Epithelial cell of prostate (primary cell): ENCODE data around the gene COL4A3.

Source experiments
- DNase-seq: peaks from one replicate; pipeline ENCODE4 v3.0.0-alpha.2; 2011; ENCODE audit warnings: low read depth, low spot score
- H3K27ac ChIP-seq: fragments of 450-650 bp; 2 replicates; pipeline ENCODE4 v1.5.1; 2017; ENCODE audit warnings: mild to moderate bottlenecking

COL4A3 gene

DNA sequence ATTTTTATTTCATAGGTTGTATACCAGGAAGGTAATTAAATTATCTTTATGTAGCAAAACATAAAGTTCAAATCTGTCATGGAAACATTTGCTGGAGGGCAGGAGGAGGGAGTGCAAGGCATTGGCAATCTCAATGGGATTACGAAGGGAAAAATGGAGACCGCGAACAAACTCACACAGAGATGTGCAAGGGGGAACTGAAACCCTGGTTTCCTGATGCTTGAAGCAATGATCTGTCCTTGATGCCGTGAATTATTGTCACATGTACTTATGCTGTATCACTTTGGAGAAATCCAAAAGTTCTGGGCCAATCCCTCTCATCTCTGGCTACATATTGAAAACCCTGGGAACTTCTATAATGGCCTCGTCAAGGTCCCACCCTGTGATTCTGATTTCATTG is 95.6 kb downstream of the COL4A3 start:
- no peak for DNase-seq
- no peak overlapping the region for H3K27ac ChIP-seq

DNA sequence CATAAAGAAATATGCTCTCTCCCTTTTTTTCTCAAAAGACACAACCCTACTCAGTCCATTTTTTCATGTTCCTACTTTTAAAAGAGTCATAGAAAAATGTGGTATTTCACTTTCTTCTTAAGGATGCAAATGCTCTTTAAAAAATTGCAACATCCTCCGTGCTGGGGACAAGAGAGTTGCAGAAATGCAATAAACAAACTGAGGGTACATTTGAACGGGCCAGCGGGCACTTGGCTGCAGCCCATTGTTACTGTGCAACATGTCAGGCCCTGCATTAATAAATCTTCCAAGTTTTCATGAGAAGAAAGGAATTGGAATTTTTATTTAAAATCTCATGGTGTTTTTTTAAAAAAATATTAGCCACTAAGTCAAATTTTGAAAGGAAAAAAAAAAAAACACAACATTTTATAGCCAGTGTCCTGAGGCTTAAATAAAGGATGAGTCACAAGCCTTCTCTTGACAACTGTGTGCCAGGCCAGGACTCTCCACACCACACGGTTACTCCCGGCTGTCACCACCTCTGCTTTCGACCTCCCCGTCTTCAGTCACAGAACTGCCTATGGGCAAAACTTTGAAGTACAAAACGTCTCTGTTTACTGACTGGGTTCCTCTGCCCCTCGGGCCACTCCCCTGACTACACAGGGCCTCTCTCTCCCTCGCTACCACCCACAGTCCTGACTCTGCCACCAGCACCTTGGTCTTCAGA is 103.1 kb downstream of the COL4A3 start:
- no peak overlapping the region for H3K27ac ChIP-seq
- no peak for DNase-seq

DNA sequence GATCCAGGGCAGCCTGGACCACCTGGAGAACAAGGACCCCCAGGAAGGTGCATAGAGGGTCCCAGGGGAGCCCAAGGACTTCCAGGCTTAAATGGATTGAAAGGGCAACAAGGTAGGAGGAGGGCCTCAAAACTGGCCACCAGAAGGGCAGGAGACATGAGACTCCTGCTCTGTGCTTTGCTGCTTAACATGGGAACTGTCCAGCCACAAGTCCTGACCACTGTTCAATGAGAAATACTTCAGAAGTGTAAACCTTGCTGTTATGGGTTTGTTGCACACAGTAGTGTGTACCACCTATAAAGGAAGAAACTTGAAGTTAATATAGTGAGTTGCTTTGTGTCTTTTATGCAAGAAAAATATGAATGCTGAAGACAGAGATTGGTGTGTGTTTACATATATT is 116.5 kb downstream of the COL4A3 start:
- H3K27ac ChIP-seq, result no peak overlapping the region
- DNase-seq, result no peak

GRCh38 chr2:227285741-227286236 is 121.4 kb downstream of the COL4A3 start:
- no peak for DNase-seq

DNA sequence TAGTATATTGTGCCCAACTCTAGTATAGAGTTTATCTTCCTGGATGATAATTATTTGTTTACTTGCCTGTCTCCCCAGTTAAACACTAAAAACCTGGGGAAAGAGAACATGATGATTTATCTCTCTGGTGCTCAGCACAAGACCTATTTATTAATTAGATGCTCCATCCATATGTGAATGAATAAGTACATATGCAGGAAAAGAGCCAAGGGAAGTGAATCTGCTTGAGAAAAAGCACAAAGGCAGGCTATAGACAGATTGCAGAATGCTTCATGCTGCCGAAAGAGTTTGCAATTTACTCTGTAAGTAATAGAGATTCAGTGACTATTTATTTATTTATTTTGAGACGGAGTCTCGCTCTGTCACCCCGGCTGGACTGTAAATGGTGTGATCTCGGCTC is 123.3 kb downstream of the COL4A3 start:
- no peak for DNase-seq
- no peak overlapping the region for H3K27ac ChIP-seq

More at GRCh38 chr2:227285741-227286236, 121.4 kb downstream of the COL4A3 start:
- no peak overlapping the region for H3K27ac ChIP-seq

DNA sequence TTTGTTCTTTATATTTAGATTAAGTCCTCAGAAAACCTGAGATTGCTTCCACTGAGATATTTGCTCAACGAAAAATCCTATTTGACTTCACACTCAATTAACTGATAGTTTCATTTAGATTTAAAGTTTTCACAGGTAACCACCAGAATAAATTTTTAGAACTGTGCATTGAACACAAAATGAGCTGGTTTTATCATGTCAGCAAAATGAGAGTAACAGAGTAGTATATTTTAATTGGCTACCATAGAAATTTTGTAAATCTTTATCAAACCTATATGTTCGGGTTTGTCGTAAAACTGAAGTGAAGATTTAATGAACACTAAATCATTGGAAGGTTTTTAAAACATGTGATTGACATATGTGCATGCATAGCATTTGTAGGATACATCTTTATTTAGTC is 127.9 kb downstream of the COL4A3 start:
- no peak for DNase-seq
- no peak overlapping the region for H3K27ac ChIP-seq

DNA sequence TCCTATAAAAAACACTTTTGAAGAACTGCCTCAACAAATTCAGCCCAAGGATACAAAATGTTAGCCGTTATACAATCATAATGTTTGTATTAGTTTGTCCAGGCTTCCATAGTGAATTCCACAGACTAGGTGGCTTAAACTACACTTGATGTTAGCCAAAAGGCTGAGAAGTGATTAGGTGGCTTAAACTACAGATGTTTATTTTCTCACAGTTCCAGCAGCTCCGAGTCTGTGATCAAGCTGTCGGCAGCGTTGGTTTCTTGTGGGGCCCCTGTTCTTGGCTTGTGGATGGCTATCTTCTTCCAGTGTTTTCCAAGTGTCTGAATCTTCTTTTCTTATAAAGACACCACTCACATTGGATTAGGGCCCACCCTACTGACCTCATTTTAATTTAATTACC is 129.1 kb downstream of the COL4A3 start:
- no peak for DNase-seq
- no peak overlapping the region for H3K27ac ChIP-seq

GRCh38 chr2:227295806-227296205 is 131.4 kb downstream of the COL4A3 start:
- no peak for DNase-seq
- H3K27ac ChIP-seq, result no peak overlapping the region

DNA sequence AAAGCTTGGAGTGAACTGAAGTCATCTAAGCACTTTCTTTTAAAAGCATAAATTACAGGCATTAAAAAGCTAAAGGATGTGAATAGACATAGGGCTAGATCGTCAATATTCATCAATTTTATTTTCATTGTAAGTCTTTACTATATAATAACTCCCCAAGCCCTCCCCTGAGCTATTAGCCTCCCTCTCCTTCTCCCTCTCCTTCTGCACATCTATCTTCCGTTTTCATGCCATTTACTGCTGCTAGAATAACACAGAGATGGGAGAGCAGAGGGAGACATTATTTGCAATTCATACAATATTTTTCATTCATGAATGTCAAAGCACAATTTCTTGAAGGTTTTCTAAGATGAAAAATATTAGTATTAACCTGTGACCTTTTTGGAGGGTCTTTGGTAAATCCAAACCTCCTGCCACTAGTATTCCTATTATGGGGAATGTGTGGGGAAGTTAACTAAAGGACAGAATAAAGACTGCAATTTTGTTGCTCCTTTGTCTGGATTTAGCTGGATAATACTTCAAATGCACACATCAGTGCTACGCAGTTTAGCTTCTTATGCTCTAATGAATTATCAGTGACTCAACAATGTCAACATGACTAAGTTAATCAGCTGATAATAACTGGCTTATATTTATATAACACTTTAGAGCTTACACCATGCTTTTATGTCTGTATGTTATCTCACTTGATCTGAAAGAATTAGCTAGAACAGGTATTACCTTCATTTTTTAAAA is 132.4 kb downstream of the COL4A3 start:
- H3K27ac ChIP-seq, result no peak overlapping the region
- no peak for DNase-seq

DNA sequence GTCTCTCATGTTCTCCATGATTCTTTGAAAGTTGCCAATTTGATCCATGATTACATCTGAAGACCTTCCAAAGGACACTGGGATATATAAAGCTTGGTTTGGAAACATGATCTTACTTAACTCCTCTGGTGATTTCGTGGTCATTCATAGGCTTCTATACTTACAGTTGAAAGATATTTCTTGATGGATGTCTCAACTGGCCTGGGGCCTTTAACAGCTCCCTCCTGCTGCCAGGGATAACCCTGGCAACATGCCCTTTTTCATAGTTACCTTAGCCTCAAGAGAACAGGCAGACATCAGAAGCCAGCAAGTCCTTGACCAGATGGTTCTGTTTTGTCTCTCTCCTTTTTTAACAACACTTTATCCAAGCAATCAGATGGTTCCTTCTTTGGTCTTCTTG is 137.1 kb downstream of the COL4A3 start:
- H3K27ac ChIP-seq, result no peak overlapping the region
- DNase-seq, result no peak

- H3K27ac ChIP-seq, result no peak overlapping the region
- DNase-seq, result peak; percentile 24
These were observed 144.4 kb downstream of the COL4A3 start for GRCh38 chr2:227308784-227309183.

DNA sequence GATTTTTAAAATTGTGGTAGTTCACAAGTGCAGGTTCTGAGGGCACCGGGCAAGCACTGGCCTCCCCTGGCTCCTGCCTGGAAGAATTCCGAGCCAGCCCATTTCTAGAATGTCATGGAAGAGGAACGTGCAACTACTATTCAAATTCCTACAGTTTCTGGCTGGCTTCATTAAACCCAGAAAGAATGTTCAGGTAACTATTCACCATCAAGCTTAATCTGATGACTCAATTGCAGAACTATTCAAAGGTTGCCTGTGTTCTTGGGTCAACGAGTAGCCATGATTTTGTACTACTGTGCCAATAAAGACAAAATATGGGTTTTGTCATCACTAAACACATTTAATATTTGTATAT is 146.3 kb downstream of the COL4A3 start:
- no peak for DNase-seq
- peak overlapping the region; percentile 24 for H3K27ac ChIP-seq

DNA sequence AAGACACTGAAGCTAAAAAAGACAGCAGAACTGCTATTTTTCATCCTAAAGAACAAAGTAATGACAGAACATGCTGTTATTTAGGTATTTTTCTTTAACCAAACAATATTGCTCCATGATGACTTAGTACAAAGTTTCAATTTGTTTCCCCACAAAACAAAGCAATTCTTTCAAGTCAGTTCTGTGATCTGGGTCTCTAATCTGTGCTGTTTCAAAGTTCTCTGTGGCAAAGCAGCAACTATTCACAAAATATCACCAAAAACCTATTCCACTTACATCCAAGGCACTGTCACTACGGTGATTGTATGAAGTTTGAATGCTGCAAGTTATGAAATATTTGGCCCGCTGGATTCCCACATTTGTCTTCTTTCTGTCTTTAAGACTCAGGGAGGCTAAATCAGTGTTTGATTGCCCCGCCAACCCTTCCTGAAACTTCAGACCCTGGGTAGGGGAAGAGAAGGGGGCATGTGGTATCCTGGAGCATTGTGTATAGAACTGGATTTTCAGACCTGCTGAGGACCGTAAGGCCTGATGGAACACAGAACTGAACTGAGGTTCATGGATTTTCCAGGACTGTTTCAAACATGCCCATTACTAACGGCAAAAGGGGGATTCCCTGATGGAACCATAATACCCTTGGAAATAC is 147.6 kb downstream of the COL4A3 start:
- H3K27ac ChIP-seq, result no peak overlapping the region

GRCh38 chr2:227312579-227312978 is 148.2 kb downstream of the COL4A3 start:
- DNase-seq, result no peak
- no peak overlapping the region for H3K27ac ChIP-seq

More for the DNA sequence above, 147.6 kb downstream of the COL4A3 start:
- no peak for DNase-seq

DNA sequence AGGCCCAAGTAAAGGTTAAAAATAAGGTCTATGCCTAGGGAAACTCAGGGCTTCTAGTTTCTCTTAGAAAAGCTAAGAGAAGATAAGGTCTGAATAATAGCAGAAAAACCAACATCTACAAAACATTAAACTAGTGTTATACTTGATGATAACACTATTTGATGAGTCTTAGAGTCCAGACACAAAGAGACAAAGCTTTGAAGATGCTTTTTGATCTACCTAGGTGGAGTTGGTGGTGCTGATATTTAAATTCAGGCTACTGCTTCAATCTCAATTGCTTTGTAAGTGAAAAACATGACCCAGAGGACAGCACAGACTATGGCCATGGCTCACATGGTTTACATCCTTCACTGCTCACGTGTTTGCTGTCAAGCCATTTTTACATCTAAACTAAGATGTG is 148.9 kb downstream of the COL4A3 start:
- no peak overlapping the region for H3K27ac ChIP-seq
- DNase-seq, result no peak

DNA sequence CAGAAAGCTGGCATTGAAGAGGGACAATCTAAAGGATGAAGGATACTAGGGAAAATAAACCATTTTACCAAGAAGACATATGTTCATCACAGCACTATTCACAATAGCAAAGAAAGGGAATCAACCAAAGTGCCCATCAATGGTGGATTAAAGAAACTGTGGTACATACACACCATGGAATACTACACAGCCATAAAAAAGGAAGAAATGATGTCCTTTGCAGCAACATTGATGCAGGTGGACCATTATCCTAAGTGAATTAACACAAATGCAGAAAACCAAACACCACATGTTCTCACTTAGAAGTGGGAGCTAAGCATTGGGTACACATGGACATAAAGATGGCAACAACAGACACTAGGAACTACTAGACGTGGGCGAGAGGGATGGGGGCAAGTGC is 153.4 kb downstream of the COL4A3 start:
- no peak for DNase-seq
- H3K27ac ChIP-seq, result no peak overlapping the region

- H3K27ac ChIP-seq, result no peak overlapping the region
- no peak for DNase-seq
These were observed 156.1 kb downstream of the COL4A3 start for GRCh38 chr2:227320305-227321094.

GRCh38 chr2:227322530-227323205 is 158.2 kb downstream of the COL4A3 start:
- no peak for DNase-seq
- no peak overlapping the region for H3K27ac ChIP-seq

DNA sequence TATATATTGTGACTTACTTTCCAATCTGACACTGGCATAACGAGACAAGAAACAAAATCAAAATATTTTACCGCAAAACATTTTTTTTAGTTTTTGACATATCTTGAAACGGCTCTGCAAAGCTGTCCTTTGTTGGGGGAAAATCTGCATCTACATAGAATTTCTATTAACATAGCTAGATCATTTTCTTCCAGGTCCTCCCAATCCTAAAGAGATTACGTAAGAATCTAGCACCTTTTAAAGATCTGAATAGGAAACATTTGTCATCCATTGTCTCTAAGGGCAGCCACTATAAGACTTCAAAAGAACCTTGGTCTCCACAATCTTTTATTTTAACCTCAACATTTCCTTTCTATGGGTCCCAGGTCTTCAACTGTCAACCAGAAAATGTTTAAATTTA is 159.4 kb downstream of the COL4A3 start:
- H3K27ac ChIP-seq, result no peak overlapping the region
- no peak for DNase-seq

- H3K27ac ChIP-seq, result peak overlapping the region; percentile 86
- DNase-seq, result no peak
These were observed 160.2 kb downstream of the COL4A3 start for GRCh38 chr2:227324642-227324994.
